CD4-positive, alpha-beta T cell treated with Interleukin-4 for 1 hour (primary cell): ENCODE data around the gene SMIM26.
"Not testable (repeated sequence)": the region's sequence is repeated elsewhere in the genome, so short reads cannot be mapped to it uniquely, and the experiment has no call there.

ENCODE experiments used
- DNase-seq, 2 donors: peaks; one replicate each; pipeline ENCODE4 v3.0.0-alpha.2; 2020 to 2022

The SMIM26 gene

GRCh38 chr20:18566892-18567738 is at the start of gene SMIM26:
Gene SMIM26, plus strand, starts transcription at chr20:18567432. Its CDS starts 47 bp downstream, at chr20:18567479.
- DNase-seq: peak; percentile 94 to 95

DNA sequence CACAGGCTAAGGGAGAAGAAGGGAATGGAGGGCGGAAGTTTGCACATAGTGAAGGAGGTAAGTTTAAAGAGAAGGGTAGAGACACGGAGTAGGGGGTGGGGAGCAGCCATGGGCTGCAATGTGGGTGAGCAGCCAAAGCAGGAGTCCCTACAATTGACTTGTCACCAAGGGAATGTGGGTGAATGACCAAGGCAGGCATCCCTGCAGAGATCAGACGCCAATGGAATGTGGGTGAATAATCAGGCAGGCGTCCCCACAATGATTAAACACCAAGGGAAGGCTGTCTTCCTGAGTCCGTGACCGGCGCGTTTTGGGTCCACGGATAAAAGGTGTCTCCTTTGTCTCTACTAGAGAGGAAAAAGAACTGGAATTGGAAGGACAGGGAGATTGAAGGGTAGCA is 45.2 kb upstream of the SMIM26 start:
- not testable (repeated sequence) for DNase-seq

DNA sequence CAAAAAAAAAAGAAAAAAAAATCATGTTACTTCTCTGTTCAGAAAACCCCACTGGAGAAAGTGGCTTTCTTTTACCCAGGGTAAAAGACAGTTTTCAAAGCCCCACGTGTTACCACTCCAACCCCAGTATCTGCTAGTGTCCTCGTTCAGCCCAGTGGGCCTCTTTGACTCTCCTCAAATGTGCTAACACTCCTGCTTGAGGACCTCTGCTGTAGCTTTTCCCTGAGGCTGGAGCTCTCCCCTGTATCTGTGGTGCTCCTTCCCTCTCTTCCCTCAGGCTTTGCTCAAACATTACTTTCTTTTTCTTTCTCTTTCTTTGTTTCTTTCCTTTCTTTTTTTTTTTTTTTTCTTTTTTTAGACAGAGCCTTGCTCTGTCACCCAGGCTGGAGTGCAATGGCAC is 44.2 kb upstream of the SMIM26 start:
- no peak for DNase-seq

- no peak for DNase-seq
Measured at GRCh38 chr20:18524646-18525045, 42.6 kb upstream of the SMIM26 start.

DNA sequence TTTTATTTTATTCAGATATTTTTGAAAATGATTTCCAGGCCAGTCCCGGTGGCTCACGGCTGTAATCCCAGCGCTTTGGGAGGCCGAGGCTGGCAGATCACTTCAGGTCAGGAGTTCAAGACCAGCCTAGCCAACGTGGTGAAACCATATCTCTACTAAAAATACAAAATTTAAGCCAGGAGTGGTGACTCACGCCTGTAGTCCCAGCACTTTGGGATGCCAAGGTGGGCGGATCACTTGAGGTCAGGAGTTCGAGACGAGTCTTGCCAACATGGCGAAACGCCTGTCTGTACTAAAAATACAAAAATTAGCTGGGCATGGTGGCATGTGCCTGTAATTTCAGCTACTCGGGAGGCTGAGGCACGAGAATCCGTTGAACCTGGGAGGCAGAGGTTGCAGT is 40.5 kb upstream of the SMIM26 start:
- DNase-seq: not testable (repeated sequence)

DNA sequence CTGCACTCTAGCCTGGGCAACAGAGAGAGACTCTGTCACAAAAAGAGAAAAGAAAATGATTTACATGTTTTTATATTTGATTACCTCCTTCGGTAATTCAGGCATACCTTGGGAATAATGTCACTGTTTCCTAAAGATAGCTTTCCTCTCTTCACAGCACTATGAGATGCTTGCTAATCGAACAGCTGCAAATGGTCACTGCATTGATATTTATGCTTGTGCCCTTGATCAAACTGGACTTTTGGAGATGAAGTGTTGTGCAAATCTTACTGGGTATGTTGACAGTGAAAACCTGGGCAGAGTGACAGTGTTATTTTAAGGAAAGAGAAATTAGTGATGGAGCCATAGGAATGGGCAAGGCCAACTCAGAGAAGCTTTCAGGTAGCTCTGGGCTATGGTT is 39.9 kb upstream of the SMIM26 start:
- no peak for DNase-seq

GRCh38 chr20:18527836-18528235 is 39.4 kb upstream of the SMIM26 start:
- DNase-seq: no peak

GRCh38 chr20:18529041-18529440 is 38.2 kb upstream of the SMIM26 start:
- DNase-seq: no peak

- no peak for DNase-seq
Measured at GRCh38 chr20:18532626-18533025, 34.6 kb upstream of the SMIM26 start.

- no peak for DNase-seq
Measured at GRCh38 chr20:18533491-18533890, 33.7 kb upstream of the SMIM26 start.

GRCh38 chr20:18533978-18534644 is 33.1 kb upstream of the SMIM26 start:
- DNase-seq: no peak

DNA sequence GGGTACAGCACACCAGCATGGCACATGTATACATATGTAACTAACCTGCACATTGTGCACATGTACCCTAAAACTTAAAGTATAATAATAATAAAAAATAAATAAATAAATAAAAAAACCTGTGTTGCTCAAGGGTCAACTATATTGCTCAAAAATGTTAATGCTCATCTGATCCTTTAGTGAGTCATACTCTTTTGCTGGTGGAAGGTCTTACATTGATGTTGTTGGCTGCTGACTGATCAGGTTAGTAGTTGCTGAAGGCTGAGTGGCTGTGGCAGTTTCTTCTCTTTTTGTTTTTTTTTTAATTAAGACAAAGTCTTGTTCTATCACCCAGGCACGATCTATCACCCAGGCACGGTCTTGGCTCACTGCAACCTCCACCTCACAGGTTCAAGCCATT is 29.6 kb upstream of the SMIM26 start:
- DNase-seq: no peak

- DNase-seq: no peak
Measured at GRCh38 chr20:18541741-18542140, 25.5 kb upstream of the SMIM26 start.

DNA sequence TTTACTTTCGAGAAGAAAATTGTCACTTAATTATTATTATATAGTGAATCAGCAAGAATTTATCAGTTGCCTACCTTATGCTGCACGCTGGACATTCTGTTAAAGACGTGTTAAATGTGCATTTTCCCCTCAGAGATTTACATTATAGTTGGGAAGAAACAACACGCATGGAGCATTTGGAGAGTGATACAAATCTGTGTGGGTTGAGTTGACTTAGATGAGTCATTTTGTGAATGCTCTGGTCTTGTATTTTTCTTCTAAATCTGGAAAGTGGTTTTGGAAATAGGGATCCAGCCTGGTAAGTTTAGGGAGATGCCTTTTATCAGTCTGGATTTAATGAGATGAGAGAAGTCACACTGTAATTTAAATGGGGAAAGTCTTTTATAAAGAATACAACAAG is 24.0 kb upstream of the SMIM26 start:
- DNase-seq: no peak

DNA sequence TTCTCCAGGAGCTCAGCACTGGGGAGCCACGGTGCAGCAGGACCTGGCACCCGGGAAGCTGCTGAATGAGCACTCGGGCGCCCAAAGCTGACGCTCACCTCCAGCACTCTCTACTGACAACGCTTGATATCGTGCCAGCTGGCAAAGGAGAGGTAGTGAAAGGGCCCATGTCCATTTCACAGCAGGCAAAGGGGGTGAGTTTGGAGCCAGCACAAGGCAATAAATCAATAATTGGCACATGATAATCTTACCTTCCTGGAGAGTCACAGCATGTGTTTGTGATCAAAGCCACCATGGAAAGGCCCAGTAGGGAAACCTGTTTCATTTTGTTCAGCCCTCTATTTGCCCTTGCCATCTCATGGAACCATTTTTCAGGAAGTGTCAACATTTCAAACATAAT is 23.3 kb upstream of the SMIM26 start:
- no peak for DNase-seq

DNA sequence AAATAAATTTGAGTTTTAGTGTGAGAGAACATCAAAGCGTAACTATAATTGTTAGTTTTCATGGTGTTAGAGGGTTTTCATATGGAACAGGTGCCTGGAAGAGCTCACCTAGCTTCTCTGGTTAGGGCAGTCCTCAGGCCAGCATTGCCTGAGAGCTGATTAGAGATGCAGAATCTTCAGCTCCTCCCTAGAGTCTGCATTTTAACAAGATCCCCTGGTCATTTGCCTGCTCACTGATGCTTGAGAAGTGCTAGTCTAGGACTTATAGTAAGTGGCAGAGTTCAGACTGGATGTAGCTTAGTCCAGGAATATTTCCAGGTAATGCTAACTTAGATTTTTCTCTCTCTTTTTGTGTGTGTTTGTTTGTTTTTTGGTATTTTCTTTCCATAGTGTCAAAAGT is 21.7 kb upstream of the SMIM26 start:
- no peak for DNase-seq

DNA sequence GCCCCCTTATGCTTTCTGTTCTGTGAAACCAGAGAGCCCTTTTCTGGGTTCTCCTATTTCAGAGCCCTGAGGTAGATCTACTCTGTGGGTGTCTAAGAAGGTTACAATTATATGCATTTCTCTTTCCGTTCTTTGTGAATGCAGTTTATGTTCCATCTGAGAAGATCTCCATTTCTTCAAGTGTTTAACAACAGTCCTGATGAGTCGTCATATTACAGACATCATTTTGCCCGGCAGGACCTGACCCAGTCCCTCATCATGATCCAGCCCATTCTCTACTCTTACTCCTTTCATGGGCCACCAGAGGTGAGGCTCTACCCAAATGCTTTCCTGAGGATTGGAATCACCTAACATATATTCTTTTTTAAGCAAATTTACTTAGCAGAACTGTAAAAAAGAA is 18.8 kb upstream of the SMIM26 start:
- no peak for DNase-seq

DNA sequence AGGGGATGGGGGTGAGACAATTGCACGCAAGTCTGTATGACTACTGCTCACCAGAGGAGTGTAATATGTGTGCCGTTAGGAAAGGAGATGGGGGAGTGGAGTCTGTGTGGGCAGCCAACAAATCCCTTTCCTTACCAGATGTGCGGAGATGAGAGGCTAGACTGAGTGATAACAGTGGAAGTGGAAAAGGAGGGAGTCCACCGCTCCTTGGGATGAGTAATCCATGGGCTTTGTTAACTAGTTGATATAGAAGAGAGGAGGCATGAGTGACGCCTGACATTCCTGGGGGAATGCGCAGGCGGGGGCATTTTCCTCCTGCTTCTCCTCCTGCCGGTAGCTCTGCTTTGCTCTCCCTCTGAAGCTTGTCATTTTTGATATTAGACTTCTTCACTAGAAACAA is 13.5 kb upstream of the SMIM26 start:
- DNase-seq: no peak

DNA sequence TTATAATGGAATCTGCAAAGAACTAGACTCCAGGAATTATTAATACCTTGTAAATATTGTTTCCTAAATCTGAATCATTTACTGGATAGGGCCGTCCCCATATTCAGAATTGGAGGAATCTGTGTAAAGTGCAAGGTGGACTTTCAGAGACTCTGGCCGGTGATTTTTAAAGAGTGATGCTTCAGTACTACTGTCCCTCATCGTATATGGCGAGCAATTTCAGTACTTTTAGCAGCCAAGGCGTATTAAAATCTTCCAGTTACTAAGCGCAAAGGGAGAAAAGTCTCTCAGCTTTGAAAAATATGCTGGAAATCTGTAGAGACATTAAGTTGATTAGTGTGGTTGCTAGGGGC is 483 bp downstream of the SMIM26 start:
- DNase-seq: no peak

DNA sequence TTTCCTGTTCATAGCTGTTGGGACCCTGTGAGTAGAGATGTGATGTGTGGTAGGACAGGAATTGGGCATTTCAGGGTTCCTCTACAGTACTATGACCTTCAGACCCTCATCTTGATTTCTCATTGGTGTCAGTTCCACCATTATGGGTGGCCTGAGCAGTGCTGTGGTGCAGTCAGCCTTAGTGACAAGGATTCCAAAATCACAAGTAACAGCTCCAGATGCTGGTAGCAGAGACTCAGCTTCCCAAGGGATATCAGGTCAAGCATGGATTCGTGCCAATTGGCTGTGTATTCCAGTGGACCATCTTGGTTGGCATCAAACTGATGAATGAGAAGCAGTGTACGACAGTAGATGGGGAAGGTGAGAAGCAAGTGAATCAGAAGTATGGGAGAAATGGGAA is 3.8 kb downstream of the SMIM26 start:
- DNase-seq: no peak

- DNase-seq: no peak
Measured at GRCh38 chr20:18571578-18571977, 4.3 kb downstream of the SMIM26 start.

- DNase-seq: no peak
Measured at GRCh38 chr20:18577942-18578341, 10.7 kb downstream of the SMIM26 start.

GRCh38 chr20:18578581-18578980 is 11.3 kb downstream of the SMIM26 start:
- no peak for DNase-seq

DNA sequence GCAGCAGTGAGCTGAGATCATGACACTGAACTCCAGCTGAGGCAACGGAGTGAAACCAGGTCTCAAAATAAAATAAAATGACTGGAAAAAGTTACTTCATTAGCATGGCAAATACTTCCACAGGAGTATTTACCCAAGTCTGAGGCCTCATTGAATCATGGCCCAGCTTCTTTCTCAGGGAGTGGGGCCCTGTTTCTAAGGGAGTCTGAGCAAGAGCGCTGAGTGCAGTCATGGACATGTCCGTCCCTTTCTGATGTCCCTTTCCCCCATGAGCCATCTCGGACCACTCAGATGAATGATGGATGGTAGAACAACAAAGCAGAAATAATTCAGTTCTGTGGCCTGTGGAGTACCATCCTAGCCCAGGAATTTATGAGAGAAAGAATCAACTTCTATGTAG is 12.8 kb downstream of the SMIM26 start:
- no peak for DNase-seq

- no peak for DNase-seq
Measured at GRCh38 chr20:18585134-18585533, 17.9 kb downstream of the SMIM26 start.
